Effector memory CD4-positive, alpha-beta T cell (primary cell): ENCODE data around the gene DPYSL4.

Source experiments
- DNase-seq, 3 donors: peaks; one replicate each; pipeline ENCODE4 v3.0.0-alpha.2; 2020
- H3K27ac ChIP-seq: 2 replicates; pipeline ENCODE4 v1.7.0; 2013; ENCODE audit warnings: mild to moderate bottlenecking, low read length, moderate library complexity; ENCODE audit not compliant: insufficient read depth, poor library complexity, severe bottlenecking
- H3K27me3 ChIP-seq: replicated peaks from 2 replicates; pipeline ENCODE4 v1.7.0; 2013; ENCODE audit warnings: mild to moderate bottlenecking, low read length; ENCODE audit not compliant: insufficient read depth, control insufficient read depth, poor library complexity, severe bottlenecking
- H3K36me3 ChIP-seq: 2 replicates; pipeline ENCODE4 v1.7.0; 2013; ENCODE audit warnings: mild to moderate bottlenecking, low read length, moderate library complexity; ENCODE audit not compliant: control insufficient read depth, insufficient read depth
- H3K4me1 ChIP-seq: 2 replicates; pipeline ENCODE4 v1.7.0; 2013; ENCODE audit warnings: low read length, mild to moderate bottlenecking; ENCODE audit not compliant: control insufficient read depth, insufficient read depth, poor library complexity, severe bottlenecking
- H3K4me3 ChIP-seq: 2 replicates; pipeline ENCODE4 v1.7.0; 2013; ENCODE audit warnings: low read length, low read depth, mild to moderate bottlenecking; ENCODE audit not compliant: insufficient read depth, poor library complexity, severe bottlenecking
- H3K9me3 ChIP-seq: 2 replicates; pipeline ENCODE4 v1.7.0; 2013; ENCODE audit warnings: mild to moderate bottlenecking, low read length, moderate library complexity; ENCODE audit not compliant: control insufficient read depth

Gene DPYSL4

DNA sequence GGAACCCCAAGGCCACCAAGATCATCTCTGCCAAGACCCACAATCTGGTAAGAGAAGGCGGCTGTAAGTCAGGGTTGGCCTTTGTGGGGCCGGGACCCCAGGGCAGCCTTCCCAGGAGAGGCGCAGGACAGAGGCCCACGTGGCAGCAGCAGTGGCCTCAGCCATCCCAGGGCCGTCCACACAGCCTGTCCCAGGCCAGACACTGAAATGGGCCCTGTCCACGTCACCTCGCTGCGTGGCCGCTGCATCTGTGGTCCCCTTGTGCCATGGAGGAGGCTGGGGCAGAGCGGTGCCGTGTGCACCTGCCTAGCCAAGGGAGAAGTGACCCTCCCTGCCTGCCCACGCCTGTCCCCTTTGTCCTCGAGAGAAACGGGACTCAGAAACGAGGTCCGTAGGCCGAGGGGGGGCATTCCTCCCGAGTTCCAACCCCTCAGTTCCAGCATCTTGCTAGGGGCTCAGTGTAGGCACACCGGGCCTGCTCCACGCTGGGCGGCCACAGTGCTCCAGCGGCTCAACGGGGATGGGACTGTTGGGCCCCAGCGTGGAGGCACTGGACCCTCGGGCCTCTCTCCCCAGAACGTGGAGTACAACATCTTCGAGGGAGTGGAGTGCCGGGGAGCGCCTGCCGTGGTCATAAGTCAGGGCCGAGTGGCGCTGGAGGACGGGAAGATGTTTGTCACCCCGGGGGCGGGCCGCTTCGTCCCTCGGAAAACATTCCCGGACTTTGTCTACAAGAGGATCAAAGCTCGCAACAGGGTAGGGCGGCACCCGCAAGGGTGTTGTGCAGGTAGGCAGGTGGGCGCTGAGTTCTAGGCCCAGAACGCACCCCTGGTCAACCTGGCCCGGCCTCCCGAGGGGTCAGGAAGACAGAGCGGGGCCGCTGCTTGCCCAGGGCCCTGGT, 15.6 kb downstream of the DPYSL4 start:
- no peak overlapping the region for H3K27ac ChIP-seq
- H3K4me1 ChIP-seq: no peaks in the 10 kb centered on the region
- DNase-seq: no peak
- no peaks in the 10 kb centered on the region for H3K27me3 ChIP-seq
- H3K36me3 ChIP-seq: no peaks in the 10 kb centered on the region
- H3K4me3 ChIP-seq: no peak overlapping the region
- H3K9me3 ChIP-seq: no peaks in the 10 kb centered on the region

- no peak overlapping the region for H3K27ac ChIP-seq
- H3K4me1 ChIP-seq: no peaks in the 10 kb centered on the region
- no peaks in the 10 kb centered on the region for H3K27me3 ChIP-seq
Observed at GRCh38 chr10:132203256-132204077, 16.7 kb downstream of the DPYSL4 start.

GRCh38 chr10:132204078-132204780, 17.5 kb downstream of the DPYSL4 start:
- Histone ChIP-seq H3K27me3 (no peaks in the 10 kb centered on the region), H3K27ac (no peak overlapping the region), H3K36me3 (no peaks in the 10 kb centered on the region), H3K9me3 (no peaks in the 10 kb centered on the region), H3K4me3 (no peak overlapping the region), H3K4me1 (no peaks in the 10 kb centered on the region)
- no peak for DNase-seq

More at GRCh38 chr10:132203256-132204077, 16.7 kb downstream of the DPYSL4 start:
- no peaks in the 10 kb centered on the region for H3K9me3 ChIP-seq
- no peak for DNase-seq
- no peak overlapping the region for H3K4me3 ChIP-seq
- H3K36me3 ChIP-seq: no peaks in the 10 kb centered on the region

DNA sequence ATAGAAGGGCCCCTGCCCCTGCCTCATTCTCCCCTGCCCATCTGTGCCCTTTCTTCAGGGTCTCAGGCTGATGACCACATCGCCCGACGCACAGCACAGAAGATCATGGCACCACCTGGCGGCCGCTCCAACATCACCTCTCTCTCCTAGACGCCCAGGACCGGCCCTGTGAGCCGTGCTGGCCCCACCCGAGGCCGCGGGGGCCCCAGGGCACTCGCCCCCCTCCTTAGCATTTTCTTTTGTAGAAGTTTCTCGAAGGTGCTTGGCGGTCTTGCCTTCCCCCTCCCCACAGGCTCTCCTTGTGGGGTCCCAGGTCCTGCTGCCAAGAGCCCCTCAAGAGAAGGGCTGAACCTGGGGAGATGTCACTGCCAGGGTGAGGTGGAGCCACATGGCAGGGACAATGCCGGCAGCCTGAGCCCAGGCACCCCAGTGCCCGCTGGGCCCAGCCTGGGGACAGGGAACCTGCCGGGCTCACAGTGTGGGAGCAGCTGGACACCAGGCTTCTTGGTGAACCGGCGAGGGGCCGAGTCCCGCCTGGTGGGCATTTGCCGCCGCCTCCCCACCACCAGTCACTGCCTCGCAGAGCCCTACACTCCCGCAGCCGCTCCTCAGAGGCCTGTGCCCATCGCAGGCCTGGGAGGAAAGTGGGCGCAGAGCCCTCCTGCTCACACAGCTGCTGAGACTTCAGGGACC, 18.2 kb downstream of the DPYSL4 start:
- H3K27me3 ChIP-seq: no peaks in the 10 kb centered on the region
- no peak for DNase-seq
- H3K36me3 ChIP-seq: no peaks in the 10 kb centered on the region
- H3K4me3 ChIP-seq: no peak overlapping the region
- no peaks in the 10 kb centered on the region for H3K9me3 ChIP-seq
- no peaks in the 10 kb centered on the region for H3K4me1 ChIP-seq
- H3K27ac ChIP-seq: no peak overlapping the region

DNA sequence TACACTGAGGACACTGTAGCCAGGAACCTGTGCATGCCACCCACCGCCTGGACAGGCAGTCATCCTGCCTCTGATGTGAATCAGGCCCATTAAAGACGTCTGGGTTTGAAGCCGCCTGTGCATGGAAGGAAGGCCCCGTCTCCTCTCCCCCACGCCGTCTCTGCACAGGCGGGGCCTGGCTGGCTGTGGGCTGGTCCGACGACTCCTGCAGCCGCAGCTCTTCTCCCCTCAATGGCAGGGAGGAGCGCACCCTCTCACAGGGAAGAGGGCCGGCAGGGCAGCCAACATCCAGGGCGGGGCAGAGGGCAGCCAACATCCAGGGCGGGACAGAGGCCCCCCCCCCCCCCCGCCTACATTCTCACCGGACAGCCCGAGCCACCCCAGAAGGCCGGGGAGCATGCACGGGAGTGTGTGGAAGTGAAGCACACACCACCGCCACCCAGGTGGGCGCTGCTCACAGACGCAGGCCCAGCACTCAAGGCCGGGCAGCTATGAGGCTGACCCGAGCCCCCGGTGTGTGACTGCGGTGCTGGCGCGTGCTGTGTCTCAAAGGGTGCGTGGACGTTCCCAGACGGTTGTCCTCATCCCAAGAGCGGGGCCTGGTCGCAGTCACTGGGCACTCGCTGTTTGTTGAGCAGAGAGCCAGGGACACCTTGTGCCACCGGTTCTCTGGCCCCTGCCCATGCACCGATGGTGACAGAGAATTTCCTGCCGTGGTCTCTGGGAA, 19.1 kb downstream of the DPYSL4 start:
- Histone ChIP-seq H3K4me1 (no peaks in the 10 kb centered on the region), H3K36me3 (no peaks in the 10 kb centered on the region), H3K4me3 (no peak overlapping the region), H3K27ac (no peak overlapping the region), H3K9me3 (no peaks in the 10 kb centered on the region), H3K27me3 (no peaks in the 10 kb centered on the region)
- no peak for DNase-seq

DNA sequence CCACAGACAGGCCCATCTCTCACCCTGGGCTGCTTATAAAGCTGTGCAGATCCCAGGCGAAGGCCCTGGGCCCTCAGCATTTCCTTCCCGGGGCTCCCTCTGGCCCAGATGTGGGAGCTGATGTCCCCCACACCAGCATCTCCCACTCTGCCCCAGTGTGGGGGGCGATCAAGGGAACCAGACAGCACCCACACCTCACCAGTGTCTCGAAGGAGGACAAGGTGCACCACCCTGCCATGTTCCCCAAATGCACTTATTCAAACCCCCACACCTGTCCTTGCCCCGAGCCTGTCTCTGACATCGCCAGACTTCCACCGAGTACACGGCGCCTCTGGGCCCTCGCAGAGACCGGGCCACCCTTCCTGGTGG, 19.6 kb downstream of the DPYSL4 start:
- Histone ChIP-seq H3K9me3 (no peaks in the 10 kb centered on the region), H3K36me3 (no peaks in the 10 kb centered on the region), H3K4me1 (no peaks in the 10 kb centered on the region), H3K27ac (no peak overlapping the region), H3K27me3 (no peaks in the 10 kb centered on the region), H3K4me3 (no peak overlapping the region)
- no peak for DNase-seq

GRCh38 chr10:132206806-132207535, 20.2 kb downstream of the DPYSL4 start:
- H3K4me1 ChIP-seq: no peaks in the 10 kb centered on the region
- H3K9me3 ChIP-seq: no peaks in the 10 kb centered on the region
- no peaks in the 10 kb centered on the region for H3K36me3 ChIP-seq
- H3K4me3 ChIP-seq: no peak overlapping the region
- H3K27ac ChIP-seq: no peak overlapping the region
- H3K27me3 ChIP-seq: no peaks in the 10 kb centered on the region
- DNase-seq: no peak

- H3K4me1 ChIP-seq: no peaks in the 10 kb centered on the region
- no peaks in the 10 kb centered on the region for H3K9me3 ChIP-seq
- no peaks in the 10 kb centered on the region for H3K27me3 ChIP-seq
- no peak for DNase-seq
- no peak overlapping the region for H3K4me3 ChIP-seq
- H3K36me3 ChIP-seq: no peaks in the 10 kb centered on the region
- H3K27ac ChIP-seq: no peak overlapping the region
Observed at GRCh38 chr10:132207536-132208461, 21.1 kb downstream of the DPYSL4 start.
